ENCODE results near the gene CTR9. TPM values are rescaled to one million over a fixed set of nuclear protein-coding genes. Genes with fewer than 3 reads are reported as not detected.

The CTR9 gene
- total and polyA plus RNA-seq, 2 of the 8 experiments (the other 6 are each of a cell fraction or from before 2014, with no cell fraction given), result 6.1 to 37.7 TPM

GRCh38 chr11:10725114-10725906 is 25.7 kb upstream of the CTR9 start:
- Histone ChIP-seq H3K9me3 (ENCODE audit: insufficient read depth in 2 of 2, low read depth in 1 of 2, low read length in 1 of 2) (no peaks in the 10 kb centered on the region), H4K20me1 (replicated peaks in 1 of 2; ENCODE audit: control insufficient read depth in 1 of 2, insufficient read depth in 2 of 2, low read length in 2 of 2) (no peaks in the 10 kb centered on the region), H3K4me3 (ENCODE audit: extremely low read depth in 1 of 4, insufficient read depth in 2 of 4, low read depth in 3 of 4, low read length in 4 of 4) (no peak overlapping the region), H3K4ac (replicated peaks; ENCODE audit: insufficient read length, low read depth, low read length) (no peak overlapping the region), H3K36me3 (ENCODE audit: control insufficient read depth in 2 of 4, insufficient read depth in 4 of 4, low read length in 3 of 4) (no peaks in the 10 kb centered on the region), H2BK120ac (replicated peaks; ENCODE audit: low read depth, low read length) (no peak overlapping the region), H3K56ac (replicated peaks; ENCODE audit: insufficient read length, low read depth, low read length) (no peak overlapping the region), H3K4me2 (ENCODE audit: insufficient read depth in 1 of 2, low read depth in 2 of 2, low read length in 2 of 2) (no peak overlapping the region), H2AFZ (ENCODE audit: low read length) (no peak overlapping the region), H2AK5ac (ENCODE audit: low read depth, low read length) (no peak overlapping the region), H3K79me2 (ENCODE audit: control insufficient read depth in 1 of 2, insufficient read depth in 2 of 2, low read length in 2 of 2) (no peaks in the 10 kb centered on the region), H3K23me2 (ENCODE audit: low read depth, low read length) (peaks cover 2% of the 10 kb centered on the region; the same call in 1 of the 2 replicates), H2BK12ac (ENCODE audit: low read depth, low read length) (no peak overlapping the region), H3K18ac (ENCODE audit: extremely low read depth, low read length) (no peak overlapping the region), H3K4me1 (replicated peaks in 1 of 4; ENCODE audit: control insufficient read depth in 3 of 4, insufficient read depth in 4 of 4, low read length in 3 of 4) (peaks cover 0 to 4% (median 0%) of the 10 kb centered on the region in 4 experiments; a peak in 1 of 7 replicates), H2BK15ac (ENCODE audit: low read length) (no peak overlapping the region), H3K9ac (replicated peaks in 1 of 4; ENCODE audit: extremely low read depth in 1 of 4, low read depth in 3 of 4, low read length in 3 of 4) (no peak overlapping the region), H3K14ac (ENCODE audit: insufficient read length) (no peak overlapping the region), H2BK5ac (ENCODE audit: low read depth, low read length) (no peak overlapping the region), H4K8ac (ENCODE audit: extremely low read depth, insufficient read depth, low read length) (no peak overlapping the region), H3K23ac (ENCODE audit: insufficient read length) (no peak overlapping the region), H2BK20ac (ENCODE audit: low read length) (no peak overlapping the region), H3K27ac (ENCODE audit: low read depth, low read length) (no peak overlapping the region), H3K79me1 (ENCODE audit: low read depth, low read length) (no peaks in the 10 kb centered on the region), H4K5ac (ENCODE audit: insufficient read length, low read depth, low read length) (no peak overlapping the region), H3K27me3 (replicated peaks in 1 of 4; ENCODE audit: control insufficient read depth in 3 of 4, extremely low read depth in 1 of 4, insufficient read depth in 3 of 4, low read length in 3 of 4) (no peaks in the 10 kb centered on the region), H4K91ac (replicated peaks; ENCODE audit: insufficient read length, low read length) (no peak overlapping the region)
- ChIA-PET POLR2A (ENCODE audit: partially characterized antibody) (no interaction called here), CTCF (ENCODE audit: partially characterized antibody) (interaction anchor here (1.1 to 7.7 kb wide), 6 partner anchors 11 to 422 kb away, joined by 3 to 64 read pairs (median 4); no protein-coding TSS in a partner anchor)
- WGBS, 2 experiments (ENCODE audit: extremely low coverage in 1 of 2, insufficient coverage in 1 of 2, insufficient read length in 1 of 2, insufficient replicate concordance in 2 of 2, low coverage in 1 of 2, low lambda C conversion rate in 2 of 2, missing lambda C conversion rate in 1 of 2), result 95% methylated on average over 9 of the region's 9 CpGs; no CpG with 5 or more reads in 1 of the 2 experiments
- DNase-seq (ENCODE audit: low read depth in 1 of 2, low spot score in 2 of 2), result no peak
- FAIRE-seq, result no peak
- no peak for TF ChIP-seq CHD2 (IDR thresholded peaks at IDR 0.05; ENCODE audit: low read length)
- TF ChIP-seq CEBPB (IDR thresholded peaks at IDR 0.05; ENCODE audit: low read depth, low read length), result no peak
- no peak for TF ChIP-seq BACH1 (IDR thresholded peaks at IDR 0.05; ENCODE audit: low read length)
- TF ChIP-seq POLR2AphosphoS5 (IDR thresholded peaks at IDR 0.05; ENCODE audit: low read depth, low read length), result no peak
- no peak for TF ChIP-seq SUZ12 (IDR thresholded peaks at IDR 0.05; ENCODE audit: low read length)
- TF ChIP-seq CTBP2 (IDR thresholded peaks at IDR 0.05; ENCODE audit: borderline replicate concordance, insufficient read depth, insufficient read length, low read length), result no peak
- no peak for TF ChIP-seq TEAD4 (IDR thresholded peaks at IDR 0.05; ENCODE audit: low read depth, low read length)
- no peak for TF ChIP-seq PHF8 (conservative IDR thresholded peaks at IDR 0.05; ENCODE audit: low read depth, low read length)

All from H1 (cell line).